Omental fat pad (tissue), 4 donors: ENCODE data around the gene CENPX. TPM values are rescaled to one million over a fixed set of nuclear protein-coding genes. Genes with fewer than 3 reads are reported as not detected.
A peak's percentile ranks its signal among the peaks of the same experiment; 100 is the strongest.

Experiments used
- ATAC-seq: fragments of 150-250 bp; one replicate; pipeline ENCODE4 v1.9.1; 2016; ENCODE audit warnings: mild to moderate bottlenecking, moderate library complexity; ENCODE audit not compliant: low FRiP score
- DNase-seq: peaks from one replicate; pipeline ENCODE4 v3.0.0-alpha.2; 2019; ENCODE audit warnings: low spot score
- CTCF ChIP-seq, 3 donors: fragments of 450-650 bp; IDR thresholded peaks; one replicate each; pipeline ENCODE4 v1.5.1; 2016 to 2017; ENCODE audit warnings: antibody characterized with exemption in 3 of 3, mild to moderate bottlenecking in 3 of 3, moderate library complexity in 2 of 3
- total RNA-seq, 4 donors: library from RNA; depleted of rRNA; stranded (reverse); fragments of >200 nt; gene quantifications; one replicate each; pipeline ENCODE4 v1.1.0, GENCODE V29; 2016

Gene CENPX
- total RNA-seq, 4 donors from 2014 or later = 41.1 to 77.2 (median 59.8) TPM

- DNase-seq (no peak), ATAC-seq (no peak)
- TF ChIP-seq CTCF (IDR thresholded peaks at IDR 0.05) = no peak
Observed at GRCh38 chr17:82053556-82054263, 31.0 kb upstream of the CENPX start.

- ATAC-seq = no peak
- DNase-seq = no peak
- no peak for TF ChIP-seq CTCF (IDR thresholded peaks at IDR 0.05)
Observed at GRCh38 chr17:82053130-82053529, 30.5 kb upstream of the CENPX start.

GRCh38 chr17:82052638-82053059 is 30.0 kb upstream of the CENPX start:
- ATAC-seq (no peak), DNase-seq (no peak)
- TF ChIP-seq CTCF (IDR thresholded peaks at IDR 0.05) = no peak

- TF ChIP-seq CTCF (IDR thresholded peaks at IDR 0.05) = no peak
- DNase-seq = no peak
- ATAC-seq = peak; percentile 57
Observed at GRCh38 chr17:82051776-82052637, 29.3 kb upstream of the CENPX start, which contains the start of the genes GPS1 and RFNG. Gene GPS1 (plus strand): TSS chr17:82051898. CDS start chr17:82051932, 34 bp downstream. Gene RFNG (minus strand): TSS chr17:82051811. CDS start chr17:82051766, 45 bp downstream.

- peak; percentile 21 for ATAC-seq
- TF ChIP-seq CTCF (IDR thresholded peaks at IDR 0.05) = no peak
- DNase-seq = no peak
Observed at GRCh38 chr17:82050761-82051641, 28.3 kb upstream of the CENPX start.

GRCh38 chr17:82050152-82050760 is 27.6 kb upstream of the CENPX start:
- DNase-seq (no peak), ATAC-seq (no peak)
- TF ChIP-seq CTCF (IDR thresholded peaks at IDR 0.05) = no peak
